ENCODE measurements around the gene MLLT6. TPM values are rescaled to one million over a fixed set of nuclear protein-coding genes. Genes with fewer than 3 reads are reported as not detected.

The MLLT6 gene
- total and polyA plus RNA-seq, 2 of the 13 experiments (the other 11 are each of a cell fraction or from before 2014, with no cell fraction given), result 50.7 to 69.5 TPM

- peak; percentile 11; the same call in 1 of the 2 replicates for TF ChIP-seq FOXK1 (CRISPR knock-in tag; IDR thresholded peaks at IDR 0.05; ENCODE audit: borderline replicate concordance, low read depth)
- TF ChIP-seq MBNL3 (CRISPR knock-in tag; conservative IDR thresholded peaks at IDR 0.05), result no peak
- no peak for TF ChIP-seq ZNF335 (CRISPR knock-in tag; IDR thresholded peaks at IDR 0.05)
- TF ChIP-seq POLR2A (IDR thresholded peaks at IDR 0.05; ENCODE audit: insufficient read depth in 1 of 2, low read depth in 2 of 2, low read length in 2 of 2), result no peak
- no peak; the same call in 1 of the 2 replicates for TF ChIP-seq MTA3 (CRISPR knock-in tag; IDR thresholded peaks at IDR 0.05)
- TF ChIP-seq RELA (CRISPR knock-in tag; IDR thresholded peaks at IDR 0.05), result 0 out of 2 replicates have a peak, but pooled peaks have one; percentile 30
- TF ChIP-seq ZFP36L2 (CRISPR knock-in tag; IDR thresholded peaks at IDR 0.05), result no peak
- no peak for TF ChIP-seq ZNF337 (CRISPR knock-in tag; IDR thresholded peaks at IDR 0.05; ENCODE audit: borderline replicate concordance, low read depth)
- 0 out of 2 replicates have a peak, but pooled peaks have one; percentile 26 for TF ChIP-seq MXD4 (CRISPR knock-in tag; IDR thresholded peaks at IDR 0.05)
- TF ChIP-seq ZNF589 (CRISPR knock-in tag; conservative IDR thresholded peaks at IDR 0.05), result no peak
- TF ChIP-seq NAIF1 (CRISPR knock-in tag; IDR thresholded peaks at IDR 0.05; ENCODE audit: borderline replicate concordance), result no peak
- no peak for TF ChIP-seq EP300 (IDR thresholded peaks at IDR 0.05; ENCODE audit: low read depth in 2 of 2, low read length in 2 of 2)
- TF ChIP-seq EP300 (CRISPR knock-in tag; IDR thresholded peaks at IDR 0.05; ENCODE audit: borderline replicate concordance), result no peak
- no peak for TF ChIP-seq SKI (IDR thresholded peaks at IDR 0.05; ENCODE audit: partially characterized antibody)
- no peak for TF ChIP-seq HOXD1 (CRISPR knock-in tag; IDR thresholded peaks at IDR 0.05)
- TF ChIP-seq NFYB (CRISPR knock-in tag; IDR thresholded peaks at IDR 0.05), result no peak
- TF ChIP-seq ZNF747 (CRISPR knock-in tag; IDR thresholded peaks at IDR 0.05; ENCODE audit: borderline replicate concordance), result peak; percentile 34; the same call in 1 of the 2 replicates
- no peak for TF ChIP-seq AFF4 (CRISPR knock-in tag; IDR thresholded peaks at IDR 0.05)
- no peak for TF ChIP-seq SNAPC5 (CRISPR knock-in tag; IDR thresholded peaks at IDR 0.05; ENCODE audit: borderline replicate concordance)
- no peak for TF ChIP-seq ZNF256 (CRISPR knock-in tag; conservative IDR thresholded peaks at IDR 0.05)
- TF ChIP-seq AGO2 (optimal IDR thresholded peaks at IDR 0.05; ENCODE audit: low read depth, low read length), result peak; percentile 80
- TF ChIP-seq ZNF296 (CRISPR knock-in tag; conservative IDR thresholded peaks at IDR 0.05), result no peak
- TF ChIP-seq MYC (CRISPR knock-in tag; IDR thresholded peaks at IDR 0.05; ENCODE audit: borderline replicate concordance), result peak; percentile 30; the same call in 1 of the 2 replicates
- TF ChIP-seq RAD21 (CRISPR knock-in tag; IDR thresholded peaks at IDR 0.05), result peak; percentile 24; the same call in 1 of the 2 replicates
- TF ChIP-seq MAFG (CRISPR knock-in tag; IDR thresholded peaks at IDR 0.05), result no peak
- TF ChIP-seq ZNF354B (CRISPR knock-in tag; IDR thresholded peaks at IDR 0.05), result no peak
Measured at GRCh38 chr17:38747463-38748148, 42.5 kb downstream of the MLLT6 start (continued).

Measured in HepG2 (cell line).